ENCODE results near the gene BLOC1S3.

The BLOC1S3 gene

DNA sequence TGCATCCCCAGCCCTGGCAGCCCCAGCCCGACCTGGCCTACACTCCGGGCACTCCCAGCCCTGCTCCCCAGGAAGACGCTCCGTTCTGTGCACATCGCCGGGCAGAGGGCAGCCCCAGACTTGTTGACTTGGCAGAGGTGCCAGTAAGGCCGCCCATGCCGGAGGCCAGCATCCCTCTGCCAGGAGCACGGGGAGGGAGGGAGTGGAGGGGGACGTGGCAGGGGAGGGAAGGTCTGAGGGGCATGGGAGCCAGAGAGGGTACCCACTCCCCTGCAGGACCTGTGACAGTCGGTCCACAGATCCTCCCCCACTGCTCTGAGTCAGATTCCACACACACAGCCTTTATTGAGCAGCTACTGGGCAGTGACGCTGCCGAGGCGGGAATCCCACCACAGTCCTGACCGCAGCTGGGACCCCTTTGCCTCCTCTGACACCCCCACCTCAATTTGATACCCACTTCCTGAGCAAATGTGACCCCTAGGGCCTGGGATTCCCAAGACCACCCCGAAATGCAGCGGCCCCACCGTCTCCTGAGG, 15.9 kb upstream of the BLOC1S3 start:
- DNase-seq: no peak

DNA sequence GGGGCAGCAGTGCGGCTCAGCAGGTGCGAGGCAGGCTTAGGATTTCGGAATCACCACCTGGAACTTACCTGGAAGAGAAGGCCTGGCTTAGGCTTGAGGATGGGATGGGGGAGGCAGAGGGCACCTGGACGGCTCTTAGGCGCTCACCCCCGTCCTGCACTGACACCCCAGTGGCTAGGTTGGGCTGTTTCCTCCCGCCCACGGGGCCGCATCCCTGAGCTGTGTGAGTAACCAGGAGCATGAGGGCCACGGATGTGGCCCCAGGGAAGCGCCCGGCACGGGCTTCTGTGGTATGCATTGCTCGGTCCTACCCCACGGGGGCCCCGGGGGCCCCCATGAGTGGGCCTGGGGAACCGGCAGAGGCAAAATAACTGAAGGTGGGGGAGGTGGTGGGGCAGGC, 15.4 kb upstream of the BLOC1S3 start:
- no peak for DNase-seq

DNA sequence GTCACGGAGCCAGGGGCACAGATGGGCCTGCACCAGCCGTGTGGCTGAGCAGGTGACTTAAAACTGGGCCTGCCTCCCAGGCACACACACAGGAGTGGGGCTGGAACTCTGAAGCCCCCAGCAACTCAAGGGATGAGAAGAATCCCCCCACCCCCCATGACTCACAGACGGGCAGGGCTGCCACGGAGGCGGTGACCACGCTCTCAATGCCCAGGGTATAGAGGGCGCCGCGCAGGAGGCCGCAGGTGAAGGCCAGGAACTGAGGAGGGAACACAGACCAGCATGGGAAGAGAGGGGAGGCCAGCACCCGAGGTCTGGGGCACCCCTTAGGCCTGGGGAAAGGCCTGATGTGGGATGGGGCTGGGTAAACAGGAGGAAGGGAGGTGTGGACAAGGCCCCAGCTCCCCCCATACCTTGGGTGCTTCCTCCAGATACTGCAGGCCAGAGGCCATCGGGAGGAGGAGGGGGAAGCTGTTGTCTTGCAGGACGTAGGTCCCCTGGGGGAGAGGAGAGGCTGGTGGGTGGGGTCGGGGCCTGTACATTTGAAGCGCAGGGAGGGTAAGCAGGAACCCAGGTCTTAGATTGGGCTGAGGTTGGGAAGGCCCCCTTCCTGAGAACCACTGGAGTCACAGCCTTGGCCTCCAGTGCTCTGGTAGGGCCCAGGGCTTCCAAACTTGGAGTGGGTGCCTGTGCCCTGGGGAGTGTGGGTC, 14.7 kb upstream of the BLOC1S3 start:
- DNase-seq: no peak

DNA sequence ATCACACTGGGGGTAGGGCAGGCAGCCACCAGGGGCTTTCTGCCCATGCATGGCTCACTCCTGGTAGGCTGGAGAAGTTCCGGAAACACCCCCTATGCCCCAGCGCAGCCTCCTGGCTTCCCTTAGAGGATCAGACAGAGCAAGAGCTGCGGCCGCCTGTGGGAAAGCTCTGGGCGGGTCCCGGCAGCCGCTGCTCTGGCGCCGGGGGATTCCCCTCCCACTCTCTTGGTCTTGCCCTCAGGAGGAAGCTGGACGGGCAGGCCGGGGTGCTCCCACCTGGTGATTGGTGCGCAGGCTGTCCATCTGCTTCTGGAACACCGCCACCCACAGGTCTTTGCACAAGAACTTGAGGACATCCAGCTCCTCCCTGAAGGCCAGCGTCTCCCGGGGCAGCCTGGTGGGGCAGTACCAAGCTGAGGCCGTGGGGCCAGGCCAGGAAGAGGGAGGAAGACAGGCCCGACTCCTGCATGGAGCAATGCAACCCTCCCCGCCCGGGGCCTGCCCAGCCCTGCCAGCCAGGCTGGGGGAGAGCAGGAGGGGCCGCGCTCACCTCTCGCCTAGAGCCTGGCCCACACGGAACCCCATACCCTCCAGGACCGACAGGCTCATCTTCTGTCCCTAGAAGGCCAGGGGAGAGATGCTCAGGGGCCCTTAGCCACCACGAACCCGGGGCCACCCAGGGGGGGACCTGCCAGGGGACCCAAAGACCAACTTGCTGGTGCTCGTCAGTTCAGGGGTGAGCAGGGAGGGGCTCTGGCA, 13.8 kb upstream of the BLOC1S3 start:
- no peak for DNase-seq

DNA sequence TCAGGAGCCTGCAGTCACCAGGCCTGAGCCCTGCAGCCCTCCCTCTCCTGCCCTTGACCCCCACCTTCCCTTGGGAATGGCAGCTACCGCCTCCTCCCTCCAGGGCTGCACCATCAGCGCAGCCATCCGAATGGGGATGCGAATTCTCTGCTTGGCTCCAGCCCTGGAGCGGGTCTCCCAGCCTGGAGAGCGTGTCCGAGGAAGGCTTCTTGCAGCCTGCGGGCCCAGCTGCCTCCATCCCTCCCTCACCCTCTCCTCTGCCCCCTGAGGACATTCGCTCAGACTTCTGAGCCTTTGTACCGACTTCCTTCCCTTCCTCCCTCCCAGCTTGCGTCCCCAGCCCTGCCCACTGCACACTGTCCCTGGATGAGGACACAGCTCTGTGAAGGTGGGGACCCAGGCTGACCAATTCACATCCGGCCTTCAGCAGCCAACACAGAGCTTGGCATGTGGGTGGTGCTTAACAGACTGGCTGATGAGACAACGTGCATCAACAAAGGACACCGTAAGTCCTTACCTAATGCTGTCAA, 11.8 kb upstream of the BLOC1S3 start:
- DNase-seq: no peak

DNA sequence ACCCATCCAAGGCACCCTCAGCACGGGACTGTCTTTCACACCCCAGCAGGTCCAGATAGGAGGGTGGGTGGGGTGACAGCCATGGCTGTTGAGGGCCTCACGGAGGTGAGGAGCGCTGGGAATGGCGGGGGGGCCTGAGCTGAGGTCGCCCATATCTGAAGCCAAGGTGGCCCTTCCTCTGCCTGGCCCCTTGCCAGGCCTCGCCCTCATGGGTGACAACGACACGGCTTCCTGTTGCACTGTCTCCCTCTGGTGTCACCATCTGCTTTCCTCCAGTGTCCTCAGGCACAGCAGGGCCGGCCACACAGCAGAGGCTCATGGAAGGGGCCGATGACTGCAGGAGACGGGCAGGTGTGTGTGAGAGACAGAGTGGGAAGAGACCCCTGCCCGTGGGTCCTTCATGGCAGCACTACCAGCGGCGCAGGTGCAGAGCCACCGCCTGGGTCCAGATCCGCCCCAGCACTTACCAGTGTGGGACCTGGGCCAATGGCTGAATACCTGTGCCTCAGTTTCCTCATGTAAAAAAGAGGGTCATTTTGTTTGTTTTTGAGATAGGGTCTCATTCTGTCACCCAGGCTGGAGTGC, 9.7 kb upstream of the BLOC1S3 start:
- no peak for DNase-seq

DNA sequence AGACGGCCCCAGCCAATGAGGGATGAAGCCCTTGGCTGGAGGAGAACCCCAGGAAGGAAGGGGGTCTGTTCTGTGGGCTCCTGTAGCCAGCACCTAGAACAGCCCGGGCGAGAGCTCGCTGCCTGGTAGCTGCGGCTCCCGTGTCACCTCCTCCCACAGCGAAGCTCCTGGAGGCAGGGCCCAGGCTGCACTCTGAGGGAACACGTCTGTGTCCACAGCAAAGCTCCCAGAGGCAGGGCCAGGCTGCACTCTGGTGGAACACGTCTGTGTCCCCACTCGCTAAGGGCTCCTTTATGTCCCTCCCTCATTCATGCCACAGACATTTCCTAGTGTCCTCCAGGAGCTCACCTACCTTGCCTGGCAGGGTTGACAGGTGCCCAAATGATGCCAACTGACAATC, 9.0 kb upstream of the BLOC1S3 start:
- DNase-seq: no peak

DNA sequence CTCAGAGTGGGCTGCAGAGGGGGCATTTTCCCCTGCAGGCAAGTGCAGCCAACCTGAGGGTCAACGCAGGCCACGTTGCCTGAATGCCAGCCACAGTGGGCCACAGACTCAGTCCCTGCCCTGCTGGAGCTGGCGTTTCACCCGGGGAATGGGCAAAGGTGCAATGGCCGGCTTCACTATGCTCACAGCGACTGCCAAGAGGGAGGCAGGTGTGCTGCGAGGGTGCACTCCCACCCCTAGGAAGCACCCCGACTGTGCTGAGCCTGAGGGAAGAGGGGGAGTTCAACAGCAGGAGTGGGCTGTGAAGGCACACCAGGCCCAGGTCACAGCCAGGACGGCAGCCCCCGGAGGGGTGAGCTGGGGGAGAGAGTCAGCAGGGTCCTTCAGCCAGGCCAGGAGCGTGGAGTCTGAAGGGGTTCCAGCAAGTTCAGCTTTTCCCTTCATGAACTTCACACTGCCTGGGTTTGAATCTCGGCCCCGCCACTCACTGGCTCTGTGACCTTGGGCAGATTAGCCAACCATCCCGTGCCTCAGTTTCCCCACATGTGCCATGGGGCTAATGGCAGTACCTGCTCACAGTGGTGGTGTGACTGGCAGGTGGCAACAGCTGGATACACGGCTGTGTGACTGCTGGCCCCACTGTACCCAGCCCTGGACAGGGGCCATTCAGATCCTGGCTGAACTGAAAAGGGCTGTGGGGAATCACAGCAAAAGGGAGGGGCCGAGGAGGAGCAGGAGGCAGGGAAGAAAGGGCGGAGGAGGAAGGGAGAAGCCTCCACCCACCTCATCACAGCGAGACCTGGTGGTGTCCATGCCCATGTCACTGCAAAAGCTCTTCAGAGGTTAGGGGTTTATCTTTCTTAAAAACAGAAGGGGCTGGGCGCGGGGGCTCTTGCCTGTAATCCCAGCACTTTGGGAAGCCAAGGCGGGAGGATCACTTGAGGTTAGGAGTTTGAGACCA, 8.2 kb upstream of the BLOC1S3 start:
- no peak for DNase-seq

DNA sequence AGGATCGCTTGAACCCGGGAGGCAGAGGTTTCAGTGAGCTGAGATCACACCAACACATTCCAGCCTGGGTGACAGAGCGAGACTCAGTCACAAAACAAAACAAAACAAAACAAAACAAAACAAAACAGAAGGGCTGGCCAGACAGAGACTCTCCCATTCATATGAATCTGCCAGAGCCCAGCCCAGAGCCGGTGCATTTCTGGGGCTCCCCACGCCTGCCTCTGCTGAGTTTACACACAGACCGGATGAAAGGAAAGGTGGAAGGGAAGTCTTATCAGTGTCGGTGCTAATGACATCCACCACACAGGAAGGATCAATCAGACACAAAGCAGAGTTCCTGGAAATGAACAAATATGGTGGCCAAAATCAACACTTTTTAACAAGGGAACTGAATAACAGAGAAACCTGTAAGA, 7.4 kb upstream of the BLOC1S3 start:
- DNase-seq: no peak

DNA sequence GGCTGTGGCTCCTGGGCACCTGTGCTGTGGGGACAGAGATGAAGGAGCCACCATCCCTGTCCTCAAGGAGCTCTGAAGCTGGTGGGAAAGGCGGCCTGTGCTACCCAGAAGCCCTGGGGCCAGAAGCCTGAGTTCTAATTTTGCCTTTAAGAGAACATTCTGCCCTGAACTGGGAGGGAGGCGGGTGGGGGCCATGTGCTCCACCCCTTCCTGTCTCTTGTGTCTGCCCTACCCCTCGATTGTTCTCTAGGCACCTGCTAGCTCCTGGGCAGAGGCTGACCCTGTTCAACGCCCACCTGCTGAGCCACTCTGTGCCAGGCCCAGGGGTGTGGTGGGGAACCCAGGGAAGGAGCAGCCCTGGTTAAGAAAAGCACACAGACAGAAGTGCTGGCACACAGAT, 6.4 kb upstream of the BLOC1S3 start:
- DNase-seq: no peak

DNA sequence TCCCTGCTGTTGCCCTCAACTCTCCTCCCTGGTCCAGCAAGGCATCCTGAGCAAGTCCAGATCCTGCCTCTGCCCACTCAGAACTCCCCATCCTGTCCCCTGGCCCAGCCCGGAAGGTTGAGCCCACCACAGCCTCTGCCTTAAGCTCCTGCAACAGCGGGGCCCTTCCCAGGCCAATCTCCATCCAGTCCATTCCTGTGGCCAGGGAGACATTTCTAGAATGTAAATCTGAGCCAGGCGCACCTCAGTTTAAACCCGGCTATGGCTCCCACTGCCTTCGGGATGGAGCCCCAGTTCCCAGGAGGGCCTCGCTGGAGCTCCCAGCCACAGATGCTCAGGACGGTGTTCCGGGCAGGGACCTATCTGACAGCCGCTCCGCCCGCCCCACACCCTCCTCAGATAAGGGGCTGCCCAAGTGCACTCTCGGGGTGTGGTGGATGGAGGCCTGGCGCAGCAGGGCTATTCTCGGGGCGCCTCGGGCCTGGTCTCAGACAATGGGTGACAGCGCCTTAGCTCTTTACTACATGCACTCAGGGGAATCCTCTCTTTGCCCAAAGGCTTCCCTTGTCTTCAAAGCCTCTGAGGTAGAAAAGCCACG, 5.9 kb upstream of the BLOC1S3 start:
- no peak for DNase-seq

DNA sequence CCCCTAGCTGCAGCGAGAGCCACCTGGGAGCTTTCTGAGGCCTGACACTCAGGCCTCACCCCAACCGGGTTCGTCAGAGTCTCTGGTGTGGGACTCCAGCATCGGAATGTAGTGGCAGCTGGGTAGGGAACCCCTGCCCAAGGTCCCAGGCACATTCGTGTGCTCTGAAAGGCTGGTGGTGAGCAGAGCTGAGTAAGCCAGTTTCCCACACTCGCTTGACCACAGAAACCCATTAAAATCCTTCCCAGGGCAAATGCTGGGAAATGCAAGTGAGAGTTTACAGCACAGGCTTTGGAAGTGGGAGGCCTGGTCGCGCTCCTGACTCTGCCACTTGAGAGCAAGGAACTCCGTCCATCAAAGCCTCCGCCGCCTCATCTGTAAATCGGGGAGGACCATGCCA, 4.8 kb upstream of the BLOC1S3 start:
- DNase-seq: no peak

DNA sequence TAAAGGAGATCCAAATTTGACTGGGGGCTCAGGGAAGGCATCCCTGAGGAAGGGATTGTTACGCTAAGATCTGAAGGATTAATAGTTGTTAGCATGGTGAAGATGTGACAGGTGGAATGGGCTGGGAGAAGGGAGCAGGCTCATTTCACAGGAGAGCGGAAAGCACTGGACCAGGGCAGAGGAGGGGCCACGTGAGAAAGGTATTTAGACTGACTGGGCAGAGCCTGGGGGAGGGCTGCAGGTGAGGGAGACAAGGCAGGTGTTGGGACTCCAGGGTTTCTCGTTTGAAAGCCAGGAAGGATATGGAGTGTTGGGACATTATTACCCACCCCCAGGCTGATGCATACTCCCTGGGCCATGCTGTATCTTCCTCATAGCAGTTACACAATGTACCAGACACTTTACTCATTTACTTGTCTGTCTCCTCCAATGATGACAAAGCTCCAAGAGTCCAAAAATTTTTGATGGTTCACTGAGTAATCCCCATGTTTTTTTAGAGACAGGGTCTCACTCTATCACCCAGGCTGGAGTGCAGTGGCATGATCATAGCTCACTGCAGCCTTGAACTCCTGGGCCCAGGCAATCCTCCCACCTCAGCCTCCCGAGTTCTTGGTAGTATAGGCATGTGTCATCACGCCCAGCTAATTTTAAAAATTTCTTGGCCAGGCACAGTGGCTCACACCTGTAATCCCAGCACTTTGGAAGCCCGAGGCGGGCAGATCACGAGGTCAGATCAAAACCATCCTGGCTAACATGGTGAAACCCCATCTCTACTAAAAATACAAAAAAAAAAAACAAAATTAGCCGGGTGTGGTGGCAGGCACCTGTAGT, 2.9 kb upstream of the BLOC1S3 start:
- DNase-seq: no peak

DNA sequence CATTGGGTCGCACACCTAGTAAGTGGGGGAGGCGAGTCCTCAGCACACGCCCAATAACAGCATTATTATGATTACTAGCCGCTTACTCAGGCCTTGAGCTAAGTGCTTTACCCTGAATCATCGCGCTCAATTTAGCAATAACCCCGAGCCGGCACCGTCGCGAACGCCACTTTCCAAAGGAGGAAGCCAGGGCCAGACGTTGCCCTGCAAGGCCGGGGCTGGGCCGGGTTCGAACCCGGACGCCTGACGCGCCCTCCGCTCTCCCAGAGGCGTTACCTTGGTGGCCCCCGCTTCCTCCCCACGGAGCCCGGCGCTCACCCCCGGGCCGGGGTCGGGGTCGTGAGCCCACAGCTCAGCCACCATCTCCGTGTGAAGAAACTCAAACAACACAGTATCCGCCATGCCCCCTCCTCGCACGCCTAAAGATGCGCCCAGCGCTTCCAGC, 745 bp upstream of the BLOC1S3 start, which contains the start of gene TRAPPC6A:
Gene TRAPPC6A (minus strand): TSS at position 421 of the 445 bp plus-strand sequence. CDS start 19 bp downstream, at position 402.
- DNase-seq: peak; percentile 63

DNA sequence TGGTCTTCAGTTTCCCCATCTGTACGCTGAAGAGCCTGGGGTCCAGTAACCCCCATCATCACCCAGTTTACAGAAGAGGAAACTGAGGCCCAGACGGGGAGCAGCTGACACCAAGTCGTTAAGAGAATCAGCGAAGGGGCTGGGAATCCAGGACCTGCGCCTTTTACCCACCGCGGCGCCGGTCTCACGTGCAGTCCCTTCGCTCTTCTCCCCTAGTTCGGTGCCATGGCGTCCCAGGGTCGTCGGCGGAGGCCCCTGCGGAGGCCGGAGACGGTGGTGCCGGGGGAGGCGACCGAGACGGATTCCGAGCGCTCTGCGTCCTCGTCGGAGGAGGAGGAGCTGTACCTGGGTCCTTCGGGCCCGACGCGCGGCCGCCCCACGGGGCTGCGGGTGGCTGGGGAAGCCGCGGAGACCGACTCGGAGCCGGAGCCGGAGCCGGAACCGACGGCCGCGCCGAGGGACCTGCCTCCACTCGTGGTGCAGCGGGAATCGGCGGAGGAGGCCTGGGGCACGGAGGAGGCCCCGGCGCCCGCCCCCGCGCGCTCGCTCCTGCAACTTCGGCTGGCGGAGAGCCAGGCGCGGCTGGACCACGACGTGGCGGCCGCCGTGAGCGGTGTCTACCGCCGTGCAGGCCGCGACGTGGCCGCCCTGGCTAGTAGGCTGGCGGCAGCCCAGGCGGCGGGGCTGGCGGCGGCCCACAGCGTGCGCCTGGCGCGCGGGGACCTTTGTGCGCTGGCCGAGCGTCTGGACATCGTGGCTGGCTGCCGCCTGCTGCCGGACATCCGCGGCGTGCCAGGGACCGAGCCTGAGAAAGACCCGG, 698 bp downstream of the BLOC1S3 start:
- DNase-seq: no peak

DNA sequence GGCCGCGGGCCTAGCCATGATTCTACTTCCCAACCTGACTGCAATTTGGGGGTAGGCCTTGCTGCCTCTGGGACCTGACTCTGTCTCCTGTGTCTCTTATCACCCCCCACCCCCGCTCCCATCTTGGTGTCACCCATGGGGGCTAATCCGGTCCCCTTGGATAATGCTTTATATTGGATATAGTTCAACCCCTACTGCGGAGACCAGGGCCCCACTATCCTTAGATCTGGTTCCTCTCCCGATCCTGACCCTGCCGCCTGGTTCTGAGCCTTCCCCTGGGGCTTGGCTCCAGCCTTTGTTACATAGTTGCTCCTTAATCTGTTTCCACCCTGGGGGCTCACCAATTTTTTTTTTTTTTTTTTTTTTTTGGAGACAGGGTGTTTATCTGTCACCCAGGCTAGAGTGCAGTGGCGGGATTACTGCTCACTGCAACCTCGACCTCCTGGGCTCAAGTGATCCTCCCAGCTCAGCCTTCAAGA, 1.3 kb downstream of the BLOC1S3 start:
- no peak for DNase-seq

DNA sequence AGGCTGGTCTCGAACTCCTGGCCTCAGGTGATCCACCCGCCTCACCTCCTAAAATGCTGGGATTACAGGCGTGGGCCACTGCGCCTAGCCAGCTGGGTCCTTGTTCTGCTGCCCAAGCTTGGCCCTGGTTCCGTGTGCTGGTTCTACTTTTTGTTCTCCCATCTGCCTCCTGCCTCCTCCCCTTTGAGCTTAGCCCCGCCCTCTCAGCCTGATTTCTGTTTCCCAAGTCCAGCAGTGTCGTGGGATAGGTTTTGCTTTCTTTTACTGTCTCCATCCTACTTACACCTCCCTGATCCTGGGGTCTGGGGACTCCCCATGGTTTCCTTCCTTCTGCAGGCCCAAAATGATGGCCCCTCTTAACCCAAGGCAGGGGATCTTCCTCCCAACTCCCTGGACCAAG, 2.4 kb downstream of the BLOC1S3 start:
- no peak for DNase-seq

DNA sequence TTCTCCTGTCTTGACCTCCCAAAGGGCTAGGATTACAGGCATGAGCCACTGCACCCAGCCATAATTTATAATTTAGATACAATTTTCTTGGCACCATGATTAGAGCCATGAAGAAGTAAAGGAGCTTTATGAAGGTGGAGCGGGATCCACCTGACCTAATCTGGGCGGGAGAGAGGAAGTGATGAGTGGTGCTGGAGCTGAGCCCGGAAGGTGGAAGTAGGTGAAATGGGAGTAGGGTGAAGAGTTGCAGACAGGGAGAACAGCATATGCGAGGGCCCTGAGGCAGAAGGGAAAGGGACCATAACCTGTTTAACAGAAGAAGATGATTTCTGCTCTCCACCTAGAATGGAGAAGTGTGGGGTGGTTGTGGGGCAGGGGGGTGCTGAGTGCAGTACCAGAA, 4.2 kb downstream of the BLOC1S3 start:
- no peak for DNase-seq

DNA sequence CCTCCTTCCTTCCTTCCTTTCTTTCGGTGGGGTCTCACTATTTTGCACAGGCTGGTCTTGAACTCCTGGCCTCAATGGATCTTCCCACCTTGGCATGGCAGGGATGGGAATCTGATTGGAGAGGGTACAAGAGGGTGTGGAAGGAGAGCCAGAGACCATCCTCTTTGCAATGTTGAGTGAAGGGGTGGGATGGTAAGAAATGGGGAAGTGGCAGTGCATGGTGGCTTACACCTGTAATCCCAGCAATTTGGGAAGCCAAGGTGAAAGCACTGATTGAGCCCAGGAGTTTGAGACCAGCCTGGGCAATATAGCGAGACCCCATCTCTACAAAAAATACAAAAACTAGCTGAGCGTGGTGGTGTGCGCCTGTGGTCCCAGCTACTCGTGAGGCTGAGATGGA, 5.5 kb downstream of the BLOC1S3 start:
- no peak for DNase-seq
